Kidney epithelial cell (primary cell): ENCODE measurements around the gene VEZF1. TPM values are rescaled to one million over a fixed set of nuclear protein-coding genes. Genes with fewer than 3 reads are reported as not detected.

ENCODE experiments used
- DNase-seq: peaks from one replicate; pipeline ENCODE4 v3.0.0-alpha.2; 2010; ENCODE audit warnings: low read depth
- H3K27me3 ChIP-seq: 2 replicates; pipeline ENCODE4 v1.6.0; 2011; ENCODE audit warnings: low read length; ENCODE audit not compliant: control insufficient read depth, insufficient read depth
- H3K36me3 ChIP-seq: 2 replicates; pipeline ENCODE4 v1.5.1; 2011; ENCODE audit warnings: low read length; ENCODE audit not compliant: control insufficient read depth, insufficient read depth
- H3K4me3 ChIP-seq: 2 replicates; pipeline ENCODE4 v1.5.1; 2011; ENCODE audit warnings: low read depth, mild to moderate bottlenecking, control low read depth, low read length
- CTCF ChIP-seq: IDR thresholded peaks from 2 replicates; pipeline ENCODE4 v1.5.1; 2011; ENCODE audit warnings: mild to moderate bottlenecking, moderate library complexity, low read length, control low read depth, inconsistent platforms; ENCODE audit not compliant: insufficient read depth, poor library complexity, severe bottlenecking
- total RNA-seq: library from RNA; depleted of rRNA; stranded (reverse); fragments of >200 nt; gene quantifications from 2 replicates; pipeline ENCODE4 v1.2.3, GENCODE V29; 2015

Gene VEZF1
- total RNA-seq, 1 donor from 2014 or later, result 78.3 TPM

- no peak for DNase-seq
Measured at GRCh38 chr17:57957120-57957850, 30.8 kb downstream of the VEZF1 start.

GRCh38 chr17:57956291-57957119, 31.5 kb downstream of the VEZF1 start:
- no peak for TF ChIP-seq CTCF
- Histone ChIP-seq H3K36me3 (no peaks in the 10 kb centered on the region), H3K4me3 (no peak overlapping the region), H3K27me3 (no peaks in the 10 kb centered on the region)
- DNase-seq, result no peak

More at GRCh38 chr17:57957120-57957850, 30.8 kb downstream of the VEZF1 start:
- no peak for TF ChIP-seq CTCF
- H3K4me3 ChIP-seq, result no peak overlapping the region
- no peaks in the 10 kb centered on the region for H3K36me3 ChIP-seq
- no peaks in the 10 kb centered on the region for H3K27me3 ChIP-seq

- H3K36me3 ChIP-seq, result no peaks in the 10 kb centered on the region
- H3K4me3 ChIP-seq, result peak within 1 kb of the TSS; percentile 74
- TF ChIP-seq CTCF, result no peak
- H3K27me3 ChIP-seq, result no peaks in the 10 kb centered on the region
- no peak for DNase-seq
Measured at GRCh38 chr17:57955183-57955931, 32.7 kb downstream of the VEZF1 start, which contains the start of gene CUEDC1. CUEDC1 (minus strand) TSS chr17:57955412; CDS start chr17:57885564, 69,848 bp downstream.

- Histone ChIP-seq H3K36me3 (no peaks in the 10 kb centered on the region), H3K4me3 (peak overlapping the region; percentile 74), H3K27me3 (no peaks in the 10 kb centered on the region)
- no peak for TF ChIP-seq CTCF
- no peak for DNase-seq
Measured at GRCh38 chr17:57954397-57955182, 33.5 kb downstream of the VEZF1 start.

- Histone ChIP-seq H3K27me3 (no peaks in the 10 kb centered on the region), H3K36me3 (no peaks in the 10 kb centered on the region), H3K4me3 (peak overlapping the region; percentile 74)
- TF ChIP-seq CTCF, result no peak
- no peak for DNase-seq
Measured at GRCh38 chr17:57953705-57954396, 34.2 kb downstream of the VEZF1 start.
